Uterus (tissue), 4 donors: ENCODE data around the gene PRIMA1. TPM values are rescaled to one million over a fixed set of nuclear protein-coding genes. Genes with fewer than 3 reads are reported as not detected.

Source experiments
- DNase-seq, 2 donors: peaks; one replicate each; pipeline ENCODE4 v3.0.0-alpha.2; 2019 to 2020
- H3K27ac ChIP-seq, 2 donors: fragments of 200-600 bp; sonication (generic); 1 replicate in 1 of 2; 2 replicates in 1 of 2; pipeline ENCODE4 v1.5.1; 2016 to 2018
- H3K27me3 ChIP-seq, 2 donors: fragments of 200-600 bp; sonication (generic); one replicate each; pipeline ENCODE4 v1.5.1; 2018 to 2019; ENCODE audit warnings: control low read depth in 1 of 2
- H3K36me3 ChIP-seq, 2 donors: fragments of 200-600 bp; sonication (generic); one replicate each; pipeline ENCODE4 v1.5.1; 2019; ENCODE audit warnings: control low read depth in 1 of 2
- H3K4me1 ChIP-seq, 2 donors: fragments of 200-600 bp; sonication (generic); one replicate each; pipeline ENCODE4 v1.5.1; 2018 to 2019; ENCODE audit warnings: control low read depth in 1 of 2
- H3K4me3 ChIP-seq, 2 donors: fragments of 200-600 bp; sonication (generic); 1 replicate in 1 of 2; 2 replicates in 1 of 2; pipeline ENCODE4 v1.5.1; 2018 to 2019; ENCODE audit warnings: mild to moderate bottlenecking in 1 of 2
- H3K9me3 ChIP-seq, 2 donors: fragments of 200-600 bp; sonication (generic); one replicate each; pipeline ENCODE4 v1.5.1; 2019; ENCODE audit warnings: control low read depth in 1 of 2
- POLR2A ChIP-seq, 2 donors: fragments of 450-650 bp; IDR thresholded peaks; one replicate each; pipeline ENCODE4 v1.6.1; 2016; ENCODE audit warnings: antibody characterized with exemption in 2 of 2, mild to moderate bottlenecking in 1 of 2, moderate library complexity in 1 of 2
- intact Hi-C: fragments of 100-400 bp; cut with DNase I; formaldehyde crosslinking; loops from one replicate; pipeline ENCODE4 v1.15.1; 2023; ENCODE audit warnings: low total_unique reads
- total RNA-seq, 4 donors: library from RNA; depleted of rRNA in 3 of 4; stranded (reverse); fragments of >200 nt in 3 of 4; gene quantifications; one replicate each; pipeline versions ENCODE4 v1.1.0 to v1.2.4, GENCODE V29; 2014 to 2023
- TF ChIP-seq, protein P1 (sequence below), 4 experiments: fragments of 200-600 bp in 2 of 4; fragments of 450-650 bp in 2 of 4; sonication (generic) in 2 of 4; IDR thresholded peaks; one replicate each; pipeline ENCODE4 v1.5.1; 2016 to 2019; ENCODE audit warnings: antibody characterized with exemption in 4 of 4, mild to moderate bottlenecking in 2 of 4, moderate library complexity in 1 of 4
- donor health status: DM: yes; HTN: yes; CAD: no.

PRIMA1 gene
- total RNA-seq, 4 donors from 2014 or later = 0.48 to 24.5 (median 3.8) TPM

DNA sequence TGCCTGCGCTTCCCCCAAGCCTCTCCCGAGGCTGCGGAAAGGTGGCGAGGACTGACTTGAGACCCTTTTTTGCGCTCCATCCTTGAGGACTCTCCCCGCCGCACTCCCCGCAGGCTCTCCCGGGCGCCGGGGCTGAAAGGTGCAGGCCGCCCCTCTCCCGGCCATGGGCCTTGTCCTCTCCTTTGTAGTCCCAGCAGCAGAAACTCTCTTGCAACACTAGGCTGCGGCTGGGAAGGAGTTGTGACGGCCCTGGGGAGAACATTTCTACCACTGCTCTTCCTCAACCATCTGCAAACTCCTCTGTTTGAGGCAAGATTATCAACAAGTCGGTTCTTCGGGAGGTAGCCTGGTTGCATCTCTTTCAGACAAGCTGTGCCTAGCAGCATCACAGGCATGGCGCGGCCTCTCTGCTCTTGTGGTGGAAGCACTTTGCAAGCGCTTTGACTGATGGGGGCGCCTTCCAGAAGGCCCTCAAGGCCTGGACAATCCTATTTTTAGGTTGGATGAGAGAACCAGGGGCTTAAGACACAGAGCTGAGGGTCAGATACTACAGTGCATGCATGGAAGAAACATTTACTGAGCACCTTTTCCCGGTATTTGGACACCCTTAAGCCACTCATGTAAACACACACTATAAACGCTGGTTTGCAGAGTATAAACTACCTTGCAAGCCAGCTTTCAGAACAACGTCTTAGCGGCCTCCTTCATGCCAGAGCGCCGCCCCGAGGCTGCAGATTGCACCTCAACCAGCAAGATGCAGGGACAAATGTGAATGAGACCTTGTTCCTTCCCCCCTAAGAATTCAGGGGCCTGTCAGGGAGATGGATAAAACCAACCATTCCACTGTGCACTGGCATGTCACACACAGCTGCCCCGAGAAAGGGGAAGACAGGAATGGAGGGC lies 1.2 kb upstream of the PRIMA1 start:
- intact Hi-C loops = loop anchor here (10.0 kb wide), 1 partner anchor 135 kb away; no protein-coding TSS in a partner anchor
- no peaks in the 10 kb centered on the region for H3K36me3 ChIP-seq
- TF ChIP-seq, protein P1, sequence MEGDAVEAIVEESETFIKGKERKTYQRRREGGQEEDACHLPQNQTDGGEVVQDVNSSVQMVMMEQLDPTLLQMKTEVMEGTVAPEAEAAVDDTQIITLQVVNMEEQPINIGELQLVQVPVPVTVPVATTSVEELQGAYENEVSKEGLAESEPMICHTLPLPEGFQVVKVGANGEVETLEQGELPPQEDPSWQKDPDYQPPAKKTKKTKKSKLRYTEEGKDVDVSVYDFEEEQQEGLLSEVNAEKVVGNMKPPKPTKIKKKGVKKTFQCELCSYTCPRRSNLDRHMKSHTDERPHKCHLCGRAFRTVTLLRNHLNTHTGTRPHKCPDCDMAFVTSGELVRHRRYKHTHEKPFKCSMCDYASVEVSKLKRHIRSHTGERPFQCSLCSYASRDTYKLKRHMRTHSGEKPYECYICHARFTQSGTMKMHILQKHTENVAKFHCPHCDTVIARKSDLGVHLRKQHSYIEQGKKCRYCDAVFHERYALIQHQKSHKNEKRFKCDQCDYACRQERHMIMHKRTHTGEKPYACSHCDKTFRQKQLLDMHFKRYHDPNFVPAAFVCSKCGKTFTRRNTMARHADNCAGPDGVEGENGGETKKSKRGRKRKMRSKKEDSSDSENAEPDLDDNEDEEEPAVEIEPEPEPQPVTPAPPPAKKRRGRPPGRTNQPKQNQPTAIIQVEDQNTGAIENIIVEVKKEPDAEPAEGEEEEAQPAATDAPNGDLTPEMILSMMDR (IDR thresholded peaks at IDR 0.05) = no peak
- TF ChIP-seq POLR2A (IDR thresholded peaks at IDR 0.05) = no peak
- H3K4me3 ChIP-seq = peak overlapping the region in 1 of 2 donors; percentile 61
- no peak for DNase-seq
- no peaks in the 10 kb centered on the region for H3K9me3 ChIP-seq
- H3K27ac ChIP-seq = peak overlapping the region; percentile 87 to 97
- peaks cover 14 to 15% of the 10 kb centered on the region in 2 donors for H3K4me1 ChIP-seq
- no peaks in the 10 kb centered on the region for H3K27me3 ChIP-seq

DNA sequence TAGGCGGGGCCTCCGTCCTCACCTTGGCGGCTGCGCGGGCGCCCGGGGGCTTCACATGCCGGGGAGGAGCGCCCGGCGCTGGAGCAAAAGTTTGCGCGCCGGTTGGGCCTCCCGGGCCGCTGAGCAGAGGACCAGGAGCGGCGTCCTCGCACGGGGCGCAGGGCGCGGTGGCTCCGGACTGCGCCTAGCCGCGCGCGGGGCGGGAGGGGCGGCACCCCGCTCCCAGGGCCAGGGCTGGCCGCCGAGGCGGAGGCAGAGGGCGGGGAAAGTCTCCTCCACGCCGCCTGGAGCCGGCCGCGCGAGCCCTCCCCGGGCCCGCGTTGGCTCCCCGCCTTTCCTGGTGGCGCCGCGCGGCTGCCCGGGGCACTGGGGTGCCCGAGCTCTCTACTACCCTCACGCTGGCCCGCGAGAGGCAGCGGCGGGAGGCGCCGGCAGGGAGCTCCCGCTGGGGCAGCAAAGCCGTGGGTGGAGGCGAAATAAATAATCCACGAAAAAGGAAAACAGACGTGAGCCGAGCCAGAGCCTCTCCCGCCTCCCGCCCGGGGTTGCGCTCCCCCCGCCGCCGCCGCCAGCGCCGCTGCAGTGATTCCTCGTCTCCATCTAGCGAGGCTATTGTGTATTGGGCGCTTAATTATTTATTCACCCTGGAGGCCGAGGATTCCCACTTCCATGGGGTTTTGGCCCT lies 400 bp upstream of the PRIMA1 start:
- DNase-seq = peak; percentile 71 to 74
- H3K27ac ChIP-seq = peak overlapping the region; percentile 87 to 97
- peak; percentile 10 to 73 for TF ChIP-seq POLR2A (IDR thresholded peaks at IDR 0.05)
- TF ChIP-seq, protein P1 (IDR thresholded peaks at IDR 0.05) = peak; percentile 40 to 83 (median 54)
- intact Hi-C loops = loop anchor here (10.0 kb wide), 1 partner anchor 134 kb away; no protein-coding TSS in a partner anchor
- H3K9me3 ChIP-seq = no peaks in the 10 kb centered on the region
- peak overlapping the region; percentile 57 to 61 for H3K4me3 ChIP-seq
- H3K36me3 ChIP-seq = no peaks in the 10 kb centered on the region
- H3K4me1 ChIP-seq = peaks cover 14 to 15% of the 10 kb centered on the region in 2 donors
- no peaks in the 10 kb centered on the region for H3K27me3 ChIP-seq

DNA sequence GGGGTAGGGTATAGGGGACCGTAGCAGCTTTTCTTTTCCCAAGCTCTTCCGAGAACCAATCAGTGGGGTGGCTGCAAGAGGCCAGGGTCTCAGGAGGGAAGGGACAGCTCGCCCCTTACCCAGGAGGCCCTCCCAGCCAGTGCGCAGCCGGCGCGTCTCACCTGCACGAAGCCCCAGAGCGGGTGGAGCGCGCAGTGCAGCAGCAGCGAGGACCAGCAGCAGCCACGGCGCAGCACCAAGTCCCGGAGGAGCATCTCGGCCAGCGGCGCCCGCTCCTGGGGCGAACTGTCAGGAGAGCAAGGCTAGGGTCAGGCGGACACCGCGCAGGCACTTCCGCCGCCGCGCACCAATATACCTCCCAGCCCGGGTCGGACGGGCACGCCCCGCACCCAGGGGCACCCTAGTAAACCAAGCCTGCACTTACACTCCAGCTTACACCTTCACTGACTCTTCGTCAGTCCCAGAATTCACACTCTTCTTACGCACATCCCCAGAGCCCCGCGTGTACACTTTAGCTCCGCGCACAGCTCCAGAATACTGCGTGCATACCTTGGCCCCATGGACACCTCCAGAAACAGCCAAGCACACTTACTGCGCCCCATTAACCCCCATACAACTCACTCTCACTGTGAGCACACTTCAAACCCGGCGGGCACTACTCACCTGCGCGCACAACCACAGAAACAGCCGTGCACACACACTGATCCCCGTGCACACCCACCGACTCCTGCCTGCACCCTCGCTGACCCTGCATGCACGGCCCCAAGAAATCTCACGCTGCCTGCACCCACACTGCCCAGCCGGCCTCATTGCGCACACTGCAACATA lies 606 bp downstream of the PRIMA1 start:
- H3K9me3 ChIP-seq = no peaks in the 10 kb centered on the region
- peak in 1 of 2 donors; percentile 34 for DNase-seq
- intact Hi-C loops = loop anchor here (10.0 kb wide), 1 partner anchor 133 kb away; no protein-coding TSS in a partner anchor
- peaks cover 14 to 15% of the 10 kb centered on the region in 2 donors for H3K4me1 ChIP-seq
- peak overlapping the region; percentile 57 to 61 for H3K4me3 ChIP-seq
- no peak for TF ChIP-seq POLR2A (IDR thresholded peaks at IDR 0.05)
- TF ChIP-seq, protein P1 (IDR thresholded peaks at IDR 0.05) = no peak
- H3K27me3 ChIP-seq = no peaks in the 10 kb centered on the region
- H3K36me3 ChIP-seq = no peaks in the 10 kb centered on the region
- peak overlapping the region; percentile 87 to 97 for H3K27ac ChIP-seq

DNA sequence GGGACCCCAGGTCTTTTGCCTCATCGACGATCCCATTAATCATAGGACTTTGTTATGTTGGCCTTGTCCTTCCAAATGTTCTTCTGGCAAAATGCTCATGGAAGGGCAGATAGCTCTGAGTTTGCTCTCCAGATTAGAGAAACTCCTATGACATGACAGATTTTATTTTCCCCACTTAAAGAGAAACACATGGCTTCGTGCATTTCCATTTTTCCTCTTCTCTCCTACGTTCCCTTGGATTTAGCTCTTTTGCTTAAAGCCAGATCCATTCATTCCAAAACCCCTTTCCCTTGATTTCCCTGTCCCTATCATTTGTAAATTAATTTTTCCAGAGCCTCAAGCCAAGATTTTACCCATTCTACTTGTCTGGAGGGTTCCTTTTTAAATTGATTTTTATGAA lies 2.9 kb downstream of the PRIMA1 start:
- H3K4me3 ChIP-seq = no peak overlapping the region
- H3K36me3 ChIP-seq = no peaks in the 10 kb centered on the region
- H3K4me1 ChIP-seq = peaks cover 13 to 14% of the 10 kb centered on the region in 2 donors
- no peaks in the 10 kb centered on the region for H3K27me3 ChIP-seq
- DNase-seq = no peak
- intact Hi-C loops = loop anchor here (10.0 kb wide), 1 partner anchor 131 kb away; no protein-coding TSS in a partner anchor
- no peaks in the 10 kb centered on the region for H3K9me3 ChIP-seq
- TF ChIP-seq POLR2A (IDR thresholded peaks at IDR 0.05) = no peak
- TF ChIP-seq, protein P1 (IDR thresholded peaks at IDR 0.05) = no peak
- H3K27ac ChIP-seq = peak overlapping the region; percentile 52 to 55
